MM.1S (cell line): ENCODE results near the gene CD80.

ENCODE experiments used
- DNase-seq: peaks from one replicate; pipeline ENCODE4 v3.0.0-alpha.2; 2015
- H2AFZ ChIP-seq: fragments of 300-600 bp; sonication (generic); 2 replicates; pipeline ENCODE4 v1.6.0; 2016; ENCODE audit warnings: antibody characterized with exemption, low read length
- H3F3A ChIP-seq: fragments of 300-600 bp; sonication (generic); 2 replicates; pipeline ENCODE4 v1.6.1; 2016; ENCODE audit warnings: mild to moderate bottlenecking, antibody characterized with exemption, low read length, moderate library complexity, mixed read lengths; ENCODE audit not compliant: insufficient read depth
- H3K27ac ChIP-seq: fragments of 300-600 bp; sonication (generic); 2 replicates; pipeline ENCODE4 v1.5.1; 2016; ENCODE audit warnings: mild to moderate bottlenecking, low read length
- H3K27me3 ChIP-seq: fragments of 300-600 bp; sonication (generic); replicated peaks from 2 replicates; pipeline ENCODE4 v1.6.0; 2016; ENCODE audit warnings: low read length; ENCODE audit not compliant: insufficient read depth
- H3K36me3 ChIP-seq: fragments of 300-600 bp; sonication (generic); replicated peaks from 2 replicates; pipeline ENCODE4 v1.6.1; 2016; ENCODE audit warnings: mild to moderate bottlenecking, low read length, mixed read lengths; ENCODE audit not compliant: insufficient read depth
- H3K4me1 ChIP-seq: fragments of 300-600 bp; sonication (generic); 2 replicates; pipeline ENCODE4 v1.6.1; 2016; ENCODE audit warnings: low read length, mixed read lengths
- H3K4me2 ChIP-seq: fragments of 300-600 bp; sonication (generic); 2 replicates; pipeline ENCODE4 v1.6.0; 2016; ENCODE audit warnings: low read depth, low read length
- H3K4me3 ChIP-seq: fragments of 300-600 bp; sonication (generic); 2 replicates; pipeline ENCODE4 v1.5.1; 2016; ENCODE audit warnings: low read length, mixed read lengths
- H3K79me2 ChIP-seq: fragments of 300-600 bp; sonication (generic); 2 replicates; pipeline ENCODE4 v1.6.1; 2016; ENCODE audit warnings: mixed run types, low read length, mixed read lengths
- H3K9ac ChIP-seq: fragments of 300-600 bp; sonication (generic); 2 replicates; pipeline ENCODE4 v1.6.1; 2016; ENCODE audit warnings: low read length, mixed read lengths
- H3K9me2 ChIP-seq: fragments of 300-600 bp; sonication (generic); replicated peaks from 2 replicates; pipeline ENCODE4 v1.6.1; 2016; ENCODE audit warnings: mild to moderate bottlenecking, low read length, mixed read lengths; ENCODE audit not compliant: insufficient read depth
- H3K9me3 ChIP-seq: fragments of 300-600 bp; sonication (generic); replicated peaks from 2 replicates; pipeline ENCODE4 v1.6.1; 2016; ENCODE audit warnings: mild to moderate bottlenecking, low read length, mixed read lengths; ENCODE audit not compliant: insufficient read depth
- H4K20me1 ChIP-seq: fragments of 300-600 bp; sonication (generic); 2 replicates; pipeline ENCODE4 v1.6.1; 2016; ENCODE audit warnings: mild to moderate bottlenecking, low read length, moderate library complexity, mixed read lengths; ENCODE audit not compliant: insufficient read depth
- EZH2 ChIP-seq: fragments of 300-600 bp; sonication (generic); optimal IDR thresholded peaks from 2 replicates; pipeline ENCODE3; 2017; ENCODE audit warnings: low read depth, mild to moderate bottlenecking, antibody characterized with exemption, low read length, mixed read lengths
- EZH2phosphoT487 ChIP-seq: fragments of 300-600 bp; sonication (generic); IDR thresholded peaks from 2 replicates; pipeline ENCODE4 v1.6.1; 2018; ENCODE audit warnings: antibody characterized with exemption, low read length
- TF ChIP-seq, protein P1 (sequence below): fragments of 300-600 bp; sonication (generic); IDR thresholded peaks from 2 replicates; pipeline ENCODE4 v1.5.1; 2016; ENCODE audit warnings: antibody characterized with exemption, low read length, mixed read lengths

The CD80 gene

GRCh38 chr3:119517112-119517511 lies 42.3 kb downstream of the CD80 start:
- no peaks in the 10 kb centered on the region for H3K27me3 ChIP-seq
- H3K4me2 ChIP-seq, result no peak overlapping the region
- H3K9ac ChIP-seq, result no peak overlapping the region
- H4K20me1 ChIP-seq, result no peaks in the 10 kb centered on the region
- H3K36me3 ChIP-seq, result peaks cover 22% of the 10 kb centered on the region; the same call in 1 of the 2 replicates
- no peak for TF ChIP-seq EZH2
- TF ChIP-seq EZH2phosphoT487, result no peak
- TF ChIP-seq, protein P1, sequence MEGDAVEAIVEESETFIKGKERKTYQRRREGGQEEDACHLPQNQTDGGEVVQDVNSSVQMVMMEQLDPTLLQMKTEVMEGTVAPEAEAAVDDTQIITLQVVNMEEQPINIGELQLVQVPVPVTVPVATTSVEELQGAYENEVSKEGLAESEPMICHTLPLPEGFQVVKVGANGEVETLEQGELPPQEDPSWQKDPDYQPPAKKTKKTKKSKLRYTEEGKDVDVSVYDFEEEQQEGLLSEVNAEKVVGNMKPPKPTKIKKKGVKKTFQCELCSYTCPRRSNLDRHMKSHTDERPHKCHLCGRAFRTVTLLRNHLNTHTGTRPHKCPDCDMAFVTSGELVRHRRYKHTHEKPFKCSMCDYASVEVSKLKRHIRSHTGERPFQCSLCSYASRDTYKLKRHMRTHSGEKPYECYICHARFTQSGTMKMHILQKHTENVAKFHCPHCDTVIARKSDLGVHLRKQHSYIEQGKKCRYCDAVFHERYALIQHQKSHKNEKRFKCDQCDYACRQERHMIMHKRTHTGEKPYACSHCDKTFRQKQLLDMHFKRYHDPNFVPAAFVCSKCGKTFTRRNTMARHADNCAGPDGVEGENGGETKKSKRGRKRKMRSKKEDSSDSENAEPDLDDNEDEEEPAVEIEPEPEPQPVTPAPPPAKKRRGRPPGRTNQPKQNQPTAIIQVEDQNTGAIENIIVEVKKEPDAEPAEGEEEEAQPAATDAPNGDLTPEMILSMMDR, result no peak
- H3K4me3 ChIP-seq, result no peak overlapping the region
- H3K27ac ChIP-seq, result no peak overlapping the region
- H3K79me2 ChIP-seq, result no peaks in the 10 kb centered on the region
- no peak for DNase-seq
- H3F3A ChIP-seq, result no peaks in the 10 kb centered on the region
- H3K9me3 ChIP-seq, result no peaks in the 10 kb centered on the region
- no peak overlapping the region for H2AFZ ChIP-seq
- no peaks in the 10 kb centered on the region for H3K9me2 ChIP-seq
- H3K4me1 ChIP-seq, result no peaks in the 10 kb centered on the region

- H3K36me3 ChIP-seq, result peaks cover 19% of the 10 kb centered on the region; the same call in 1 of the 2 replicates
- no peak overlapping the region for H3K9ac ChIP-seq
- no peak for DNase-seq
- H2AFZ ChIP-seq, result no peak overlapping the region
- no peaks in the 10 kb centered on the region for H3K9me2 ChIP-seq
- H3K4me3 ChIP-seq, result no peak overlapping the region
- no peaks in the 10 kb centered on the region for H3K9me3 ChIP-seq
- no peak overlapping the region for H3K4me2 ChIP-seq
- no peaks in the 10 kb centered on the region for H3K79me2 ChIP-seq
- no peak for TF ChIP-seq EZH2
- no peak for TF ChIP-seq EZH2phosphoT487
- TF ChIP-seq, protein P1, result no peak
- H3K4me1 ChIP-seq, result no peaks in the 10 kb centered on the region
- no peak overlapping the region for H3K27ac ChIP-seq
- H3F3A ChIP-seq, result no peaks in the 10 kb centered on the region
- H4K20me1 ChIP-seq, result no peaks in the 10 kb centered on the region
- no peaks in the 10 kb centered on the region for H3K27me3 ChIP-seq
Measured at GRCh38 chr3:119514637-119515036, 44.8 kb downstream of the CD80 start.

- H2AFZ ChIP-seq, result no peak overlapping the region
- peaks cover 15% of the 10 kb centered on the region for H3K4me1 ChIP-seq
- H3K27me3 ChIP-seq, result no peaks in the 10 kb centered on the region
- no peak overlapping the region for H3K4me3 ChIP-seq
- H3K9ac ChIP-seq, result no peak overlapping the region
- H3K79me2 ChIP-seq, result no peaks in the 10 kb centered on the region
- H3K4me2 ChIP-seq, result no peak overlapping the region
- peaks cover 6% of the 10 kb centered on the region; the same call in 1 of the 2 replicates for H3F3A ChIP-seq
- H3K36me3 ChIP-seq, result 0 out of 2 replicates have a peak, but pooled peaks cover 10% of the 10 kb centered on the region
- TF ChIP-seq, protein P1, result no peak
- no peak for TF ChIP-seq EZH2phosphoT487
- no peak for TF ChIP-seq EZH2
- H4K20me1 ChIP-seq, result no peaks in the 10 kb centered on the region
- no peak for DNase-seq
- no peaks in the 10 kb centered on the region for H3K9me3 ChIP-seq
- H3K9me2 ChIP-seq, result no peaks in the 10 kb centered on the region
- no peak overlapping the region for H3K27ac ChIP-seq
Measured at GRCh38 chr3:119510690-119511089, 48.7 kb downstream of the CD80 start.
